HepG2 (cell line): ENCODE measurements around the gene HYCC1. TPM values are rescaled to one million over a fixed set of nuclear protein-coding genes. Genes with fewer than 3 reads are reported as not detected.
A peak's percentile ranks its signal among the peaks of the same experiment; 100 is the strongest.

Experiments used
- ATAD3A ChIP-seq: sonication (generic); formaldehyde crosslinking; IDR thresholded peaks from 2 replicates; pipeline ENCODE4 v1.4.0; 2020; ENCODE audit warnings: missing genetic modification reagents
- EHMT2 ChIP-seq: fragments of 200-600 bp; sonication (generic); IDR thresholded peaks from 2 replicates; pipeline ENCODE4 v1.7.0; 2017; ENCODE audit warnings: antibody characterized with exemption, low read depth, low read length, borderline replicate concordance
- HBP1 ChIP-seq: IDR thresholded peaks from 2 replicates; pipeline ENCODE4 v1.6.1; 2016; ENCODE audit warnings: low read depth, control low read depth
- HIC2 ChIP-seq: sonication (generic); formaldehyde crosslinking; IDR thresholded peaks from 2 replicates; pipeline ENCODE4 v1.9.0; 2022; ENCODE audit warnings: low read depth, missing genetic modification reagents
- IKZF4 ChIP-seq: sonication (generic); formaldehyde crosslinking; IDR thresholded peaks from 2 replicates; pipeline ENCODE4 v1.5.1; 2020; ENCODE audit warnings: borderline replicate concordance, mild to moderate bottlenecking, low read depth, missing genetic modification reagents; ENCODE audit errors: not compliant biosample characterization
- MBNL3 ChIP-seq: fragments of 250-450 bp; sonication (Bioruptor Pico); conservative IDR thresholded peaks from 2 replicates; pipeline ENCODE4 v1.8.0; 2022; ENCODE audit warnings: mild to moderate bottlenecking, inconsistent platforms
- PCBP2 ChIP-seq: fragments of 200-400 bp; formaldehyde crosslinking; optimal IDR thresholded peaks from 2 replicates; pipeline ENCODE3; 2018; ENCODE audit warnings: low read length, low read depth; ENCODE audit not compliant: poor library complexity, severe bottlenecking
- PHB2 ChIP-seq: fragments of 450-650 bp; IDR thresholded peaks from 2 replicates; pipeline ENCODE4 v1.6.1; 2018; ENCODE audit not compliant: partially characterized antibody
- RFXAP ChIP-seq: sonication (generic); formaldehyde crosslinking; IDR thresholded peaks from 2 replicates; pipeline ENCODE4 v1.4.0; 2020; ENCODE audit warnings: missing genetic modification reagents, borderline replicate concordance
- RXRB ChIP-seq: IDR thresholded peaks from 2 replicates; pipeline ENCODE4 v1.6.1; 2016; ENCODE audit warnings: borderline replicate concordance, missing genetic modification reagents, missing compliant biosample characterization
- SALL1 ChIP-seq: sonication (generic); formaldehyde crosslinking; IDR thresholded peaks from 2 replicates; pipeline ENCODE4 v1.8.0; 2022; ENCODE audit warnings: mild to moderate bottlenecking, missing genetic modification reagents
- SRF ChIP-seq: IDR thresholded peaks from 2 replicates; pipeline ENCODE4 v1.6.1; 2011; ENCODE audit warnings: mild to moderate bottlenecking, low read depth, low read length, moderate library complexity
- U2AF2 ChIP-seq: fragments of 200-400 bp; formaldehyde crosslinking; IDR thresholded peaks from 2 replicates; pipeline ENCODE4 v1.6.1; 2017; ENCODE audit warnings: low read depth, mild to moderate bottlenecking, low read length
- UBTF ChIP-seq: sonication (generic); formaldehyde crosslinking; IDR thresholded peaks from 2 replicates; pipeline ENCODE4 v1.4.0; 2020; ENCODE audit warnings: mild to moderate bottlenecking, missing genetic modification reagents
- ZBTB8A ChIP-seq: sonication (generic); formaldehyde crosslinking; IDR thresholded peaks from 2 replicates; pipeline ENCODE4 v1.4.0; 2020; ENCODE audit warnings: mild to moderate bottlenecking, low read depth, missing genetic modification reagents, borderline replicate concordance
- ZNF280B ChIP-seq: sonication (generic); formaldehyde crosslinking; IDR thresholded peaks from 2 replicates; pipeline ENCODE4 v1.5.0; 2020; ENCODE audit warnings: missing genetic modification reagents, mild to moderate bottlenecking, borderline replicate concordance
- ZNF382 ChIP-seq: sonication (generic); formaldehyde crosslinking; IDR thresholded peaks from 2 replicates; pipeline ENCODE4 v1.5.0; 2020; ENCODE audit warnings: missing genetic modification reagents, mild to moderate bottlenecking, borderline replicate concordance
- ZNF496 ChIP-seq: sonication (generic); formaldehyde crosslinking; IDR thresholded peaks from 2 replicates; pipeline ENCODE4 v1.8.1; 2023; ENCODE audit warnings: mild to moderate bottlenecking, moderate library complexity, missing genetic modification reagents; ENCODE audit not compliant: insufficient replicate concordance
- ZNF547 ChIP-seq: sonication (generic); formaldehyde crosslinking; IDR thresholded peaks from 2 replicates; pipeline ENCODE4 v1.5.1; 2020; ENCODE audit warnings: mild to moderate bottlenecking, missing genetic modification reagents
- ZNF619 ChIP-seq: sonication (generic); formaldehyde crosslinking; IDR thresholded peaks from 2 replicates; pipeline ENCODE4 v1.4.0; 2020; ENCODE audit warnings: mild to moderate bottlenecking, missing genetic modification reagents
- ZNF720 ChIP-seq: sonication (generic); formaldehyde crosslinking; IDR thresholded peaks from 2 replicates; pipeline ENCODE4 v1.4.0; 2020; ENCODE audit warnings: missing genetic modification reagents
- polyA plus RNA-seq, 8 experiments: library from polyadenylated mRNA; depleted of rRNA in 3 of 8; stranded (reverse) in 7 of 8; unstranded in 1 of 8; fragments of >200 nt; fragmentation: Illumina TruSeq in 4 of 8; extraction: Trizol in 4 of 8; gene quantifications; 2 replicates each; pipeline versions ENCODE4 v1.2.1 to v1.2.3, GENCODE V29; 2011 to 2016; ENCODE audit warnings: low read depth in 4 of 8, missing spikeins in 1 of 8, mixed read lengths in 1 of 8; ENCODE audit not compliant: insufficient read depth in 1 of 8
- total RNA-seq, 5 experiments: library from RNA; depleted of rRNA; stranded (reverse); fragments of >200 nt; fragmentation: Illumina TruSeq; extraction: Trizol; gene quantifications; 2 replicates each; pipeline ENCODE4 v1.2.3, GENCODE V29; 2016; ENCODE audit warnings: low read depth in 1 of 5

The HYCC1 gene
- total and polyA plus RNA-seq, 2 of the 13 experiments (the other 11 are each of a cell fraction or from before 2014, with no cell fraction given), result 9.5 to 41.8 TPM

- TF ChIP-seq HBP1 (CRISPR knock-in tag) (no peak), EHMT2 (no peak), ZNF619 (CRISPR knock-in tag) (no peak), HIC2 (CRISPR knock-in tag) (no peak), ZNF720 (no peak), ZNF496 (CRISPR knock-in tag) (no peak), UBTF (peak; percentile 82), ZNF280B (CRISPR knock-in tag) (0 out of 2 replicates have a peak, but pooled peaks have one; percentile 37), ZBTB8A (CRISPR knock-in tag) (no peak), PHB2 (no peak), PCBP2 (no peak), MBNL3 (CRISPR knock-in tag) (no peak), SALL1 (CRISPR knock-in tag) (peak; percentile 81), ATAD3A (CRISPR knock-in tag) (no peak), SRF (no peak), RXRB (peak; percentile 51; the same call in 1 of the 2 replicates), ZNF547 (CRISPR knock-in tag) (peak; percentile 15; the same call in 1 of the 2 replicates), RFXAP (CRISPR knock-in tag) (peak; percentile 37; the same call in 1 of the 2 replicates), IKZF4 (CRISPR knock-in tag) (peak; percentile 46), U2AF2 (no peak), ZNF382 (CRISPR knock-in tag) (no peak)
Measured at GRCh38 chr7:23013715-23014649, at the start of gene HYCC1 (continued).
